HEK293T (cell line): ENCODE data around the gene ZIC1.

Source experiments
- CTBP1 ChIP-seq: fragments of 450-650 bp; IDR thresholded peaks from 2 replicates; pipeline ENCODE4 v1.6.1; 2016; ENCODE audit warnings: borderline replicate concordance
- ELF4 ChIP-seq: fragments of 450-650 bp; IDR thresholded peaks from 2 replicates; pipeline ENCODE4 v1.6.1; 2017; ENCODE audit warnings: antibody characterized with exemption
- FOXK2 ChIP-seq: fragments of 450-650 bp; IDR thresholded peaks from 2 replicates; pipeline ENCODE4 v1.6.1; 2016; ENCODE audit warnings: mild to moderate bottlenecking
- FOXM1 ChIP-seq: fragments of 450-650 bp; IDR thresholded peaks from 2 replicates; pipeline ENCODE4 v1.6.1; 2017; ENCODE audit warnings: mild to moderate bottlenecking, borderline replicate concordance
- HDGF ChIP-seq: fragments of 450-650 bp; IDR thresholded peaks from 2 replicates; pipeline ENCODE4 v1.6.1; 2017; ENCODE audit warnings: antibody characterized with exemption, borderline replicate concordance
- SP1 ChIP-seq: fragments of 450-650 bp; IDR thresholded peaks from 2 replicates; pipeline ENCODE4 v1.6.1; 2017
- TARDBP ChIP-seq: fragments of 450-650 bp; IDR thresholded peaks from 2 replicates; pipeline ENCODE4 v1.6.1; 2016
- ZNF384 ChIP-seq: fragments of 450-650 bp; IDR thresholded peaks from 2 replicates; pipeline ENCODE4 v1.6.1; 2016

- TF ChIP-seq SP1 = no peak
- no peak for TF ChIP-seq ELF4
- no peak for TF ChIP-seq CTBP1
- no peak for TF ChIP-seq FOXM1
- TF ChIP-seq HDGF = no peak
- TF ChIP-seq FOXK2 = no peak
- no peak for TF ChIP-seq ZNF384
- no peak for TF ChIP-seq TARDBP
Observed at GRCh38 chr3:147411238-147411814, 2.2 kb downstream of the ZIC1 start.
